GM12878 (cell line): Measurements from ENCODE around the gene COMMD10. TPM values are rescaled to one million over a fixed set of nuclear protein-coding genes. Genes with fewer than 3 reads are reported as not detected.

Experiments used
- ATAC-seq: fragments of 200-7000 bp; cut with Tn5 transposase; 3 replicates; pipeline ENCODE4 v1.9.1; 2020; ENCODE audit warnings: mild to moderate bottlenecking, moderate library complexity
- BruUV-seq: library from RNA; stranded (reverse); fragments of 400-500 nt; replicated peaks from 2 replicates; lab custom pipeline; 2021; lab: Mats Ljungman, UMichigan
- CTCF ChIA-PET: fragments of 300-600 bp; sonication (Branson Sonifier 250); formaldehyde crosslinking; extraction: SDS; loops from one replicate; lab custom pipeline; 2021; ENCODE audit warnings: inconsistent platforms; lab: Yijun Ruan, JAX
- POLR2A ChIA-PET: fragments of 350-600 bp; formaldehyde crosslinking; extraction: SDS; loops from one replicate; lab custom pipeline; 2021; ENCODE audit warnings: inconsistent platforms; lab: Charles Lee
- RAD21 ChIA-PET: fragments of 300-600 bp; sonication (Branson Sonifier 250); formaldehyde crosslinking; loops from one replicate; lab custom pipeline; 2023; ENCODE audit warnings: antibody characterized with exemption; ENCODE audit not compliant: unreplicated experiment; lab: Charles Lee
- SMC1A ChIA-PET: fragments of 300-600 bp; sonication (Branson Sonifier 250); formaldehyde crosslinking; loops from one replicate; lab custom pipeline; 2023; ENCODE audit not compliant: unreplicated experiment, uncharacterized antibody; lab: Charles Lee
- DNase-seq: peaks from one replicate; pipeline ENCODE4 v3.0.0-alpha.2; 2011; ENCODE audit warnings: low read depth, low spot score
- FAIRE-seq: peaks from 3 replicates; lab custom pipeline; 2011; peaks lifted over from hg19 to GRCh38; lab: Jason Lieb, UNC
- H2AFZ ChIP-seq: 2 replicates; pipeline ENCODE4 v1.6.0; 2011; ENCODE audit warnings: low read depth, low read length, control low read depth; ENCODE audit not compliant: control insufficient read depth
- H3K27ac ChIP-seq: 2 replicates; pipeline ENCODE4 v1.5.1; 2011; ENCODE audit warnings: control low read depth; ENCODE audit not compliant: control insufficient read depth, insufficient read depth
- H3K27me3 ChIP-seq, 2 experiments: replicated peaks in 1 of 2; 2 replicates each; pipeline versions ENCODE4 v1.6.0 to v1.6.1; 2011; ENCODE audit warnings: low read length in 1 of 2; ENCODE audit not compliant: control insufficient read depth in 2 of 2, insufficient read depth in 2 of 2
- H3K36me3 ChIP-seq, 2 experiments: 2 replicates each; pipeline ENCODE4 v1.5.1; 2011; ENCODE audit warnings: low read length in 1 of 2; ENCODE audit not compliant: control insufficient read depth in 2 of 2, insufficient read depth in 2 of 2
- H3K4me1 ChIP-seq: 2 replicates; pipeline ENCODE4 v1.6.1; 2011; ENCODE audit warnings: mild to moderate bottlenecking, low read length, moderate library complexity, mixed read lengths; ENCODE audit not compliant: control insufficient read depth, insufficient read depth
- H3K4me2 ChIP-seq: 2 replicates; pipeline ENCODE4 v1.6.0; 2011; ENCODE audit warnings: control low read depth; ENCODE audit not compliant: control insufficient read depth, insufficient read depth
- H3K4me3 ChIP-seq: fragments of 200-600 bp; sonication (generic); 2 replicates; pipeline ENCODE4 v1.5.1; 2016
- H3K79me2 ChIP-seq: 2 replicates; pipeline ENCODE4 v1.6.0; 2011; ENCODE audit warnings: low read length; ENCODE audit not compliant: control insufficient read depth, insufficient read depth
- H3K9ac ChIP-seq: 2 replicates; pipeline ENCODE4 v1.8.0; 2011; ENCODE audit warnings: low read length, control low read depth, mixed read lengths; ENCODE audit not compliant: control insufficient read depth, insufficient read depth
- H3K9me3 ChIP-seq: replicated peaks from 3 replicates; pipeline ENCODE4 v1.5.1; 2011; ENCODE audit warnings: mild to moderate bottlenecking, low read length; ENCODE audit not compliant: control insufficient read depth, insufficient read depth
- H4K20me1 ChIP-seq: 2 replicates; pipeline ENCODE4 v1.6.0; 2011; ENCODE audit not compliant: control insufficient read depth, insufficient read depth
- CEBPZ ChIP-seq: fragments of 150-350 bp; IDR thresholded peaks from 2 replicates; pipeline ENCODE4 v1.6.1; 2016; ENCODE audit warnings: low read depth, low read length
- CHD4 ChIP-seq: fragments of 200-600 bp; sonication (generic); IDR thresholded peaks from 2 replicates; pipeline ENCODE4 v1.6.1; 2016; ENCODE audit warnings: mild to moderate bottlenecking
- CREM ChIP-seq: IDR thresholded peaks from 2 replicates; pipeline ENCODE4 v1.6.1; 2014; ENCODE audit warnings: antibody characterized with exemption, low read depth
- IRF4 ChIP-seq: IDR thresholded peaks from 2 replicates; pipeline ENCODE4 v1.6.1; 2011; ENCODE audit warnings: low read depth, low read length
- MTA2 ChIP-seq: fragments of 450-650 bp; IDR thresholded peaks from 2 replicates; pipeline ENCODE4 v1.6.1; 2016; ENCODE audit warnings: low read depth, mild to moderate bottlenecking, moderate library complexity
- MTA3 ChIP-seq: IDR thresholded peaks from 2 replicates; pipeline ENCODE4 v1.6.1; 2012; ENCODE audit warnings: low read length, inconsistent platforms, borderline replicate concordance
- NFXL1 ChIP-seq: fragments of 450-650 bp; IDR thresholded peaks from 2 replicates; pipeline ENCODE4 v1.6.1; 2017; ENCODE audit warnings: antibody characterized with exemption, mild to moderate bottlenecking, borderline replicate concordance
- RAD51 ChIP-seq: fragments of 450-650 bp; IDR thresholded peaks from 2 replicates; pipeline ENCODE4 v1.6.1; 2016; ENCODE audit warnings: moderate library complexity, mild to moderate bottlenecking, inconsistent platforms
- RBBP5 ChIP-seq: fragments of 200-600 bp; sonication (generic); conservative IDR thresholded peaks from 2 replicates; pipeline ENCODE4 v1.6.1; 2016
- SREBF1 ChIP-seq: IDR thresholded peaks from 2 replicates; pipeline ENCODE4 v1.6.1; 2012; ENCODE audit warnings: mild to moderate bottlenecking, low read length
- SUPT20H ChIP-seq: IDR thresholded peaks from 2 replicates; pipeline ENCODE4 v1.6.1; 2011; ENCODE audit warnings: low read depth, mild to moderate bottlenecking, low read length, moderate library complexity, borderline replicate concordance; ENCODE audit not compliant: control insufficient read depth
- ZSCAN29 ChIP-seq: fragments of 450-650 bp; IDR thresholded peaks from 2 replicates; pipeline ENCODE4 v1.6.1; 2017; ENCODE audit warnings: mild to moderate bottlenecking, moderate library complexity
- WGBS: methylation state at CpG from one replicate; pipeline ENCODE4 v1.1.6; 2016; ENCODE audit warnings: low lambda C conversion rate; ENCODE audit not compliant: insufficient replicate concordance, insufficient coverage; ENCODE audit errors: missing lambda C conversion rate; 5-methylcytosine and 5-hydroxymethylcytosine counted together
- in situ Hi-C: fragments of 300-500 bp; cut with MboI; formaldehyde crosslinking; loops from 9 replicates; pipeline ENCODE4 v1.14.3; 2018; ENCODE audit warnings: mixed read lengths
- intact Hi-C: fragments of 100-400 bp; cut with micrococcal nuclease; formaldehyde crosslinking; loops from one replicate; pipeline ENCODE4 v1.14.2; 2022; ENCODE audit not compliant: unreplicated experiment
- polyA plus RNA-seq, 11 experiments: library from polyadenylated mRNA; depleted of rRNA in 4 of 11; unstranded in 6 of 11; stranded (reverse) in 5 of 11; fragments of >200 nt; fragmentation: Nextera tagmentation in 4 of 11; fragmentation: Illumina TruSeq in 1 of 11; extraction: Ambion mirVana in 4 of 11; extraction: Trizol in 1 of 11; gene quantifications; 1 replicate in 1 of 11; 2 replicates in 10 of 11; pipeline versions ENCODE4 v1.2.1 to v1.2.3, GENCODE V29; 2011 to 2016; ENCODE audit warnings: inconsistent platforms in 2 of 11, missing spikeins in 2 of 11, low read depth in 1 of 11
- total RNA-seq, 4 experiments: library from RNA; depleted of rRNA in 3 of 4; stranded (reverse); fragments of >200 nt in 3 of 4; fragmentation: Illumina TruSeq in 1 of 4; extraction: Trizol in 1 of 4; gene quantifications; 2 replicates each; pipeline versions ENCODE4 v1.2.1 to v1.2.3, GENCODE V29; 2013 to 2021
- TF ChIP-seq, protein P1 (sequence below): fragments of 450-650 bp; formaldehyde crosslinking; IDR thresholded peaks from 2 replicates; pipeline ENCODE4 v1.4.0; 2020; ENCODE audit warnings: mild to moderate bottlenecking, moderate library complexity

COMMD10 gene
- total and polyA plus RNA-seq, 10 of the 15 experiments (the other 5 are each of a cell fraction or from before 2014, with no cell fraction given) = 19.6 to 98.7 (median 28.0) TPM

- no peak for FAIRE-seq
Measured at GRCh38 chr5:116154931-116155330, 70.1 kb downstream of the COMMD10 start.

GRCh38 chr5:116157902-116158301, 73.1 kb downstream of the COMMD10 start:
- Histone ChIP-seq H3K4me3 (no peak overlapping the region), H3K4me2 (no peak overlapping the region), H2AFZ (no peak overlapping the region), H3K36me3 (no peaks in the 10 kb centered on the region), H3K9ac (no peak overlapping the region), H3K27ac (no peak overlapping the region), H3K27me3 (no peaks in the 10 kb centered on the region), H4K20me1 (no peaks in the 10 kb centered on the region), H3K79me2 (no peaks in the 10 kb centered on the region), H3K9me3 (no peaks in the 10 kb centered on the region), H3K4me1 (no peaks in the 10 kb centered on the region)
- ChIA-PET SMC1A (interaction anchor here (0.6 kb wide), 1 partner anchor 468 kb away, joined by 3 read pairs; no protein-coding TSS in a partner anchor), RAD21 (no interaction called here), CTCF (interaction anchor here (1.0 kb wide), 1 partner anchor 27 kb away, joined by 3 read pairs; no protein-coding TSS in a partner anchor), POLR2A (no interaction called here)
- in situ Hi-C loops = no loop called here
- intact Hi-C loops = no loop called here
- BruUV-seq = no TSS peak
- FAIRE-seq = no peak
- no peak for DNase-seq
- ATAC-seq = no peak
- 25% methylated on average over 3 of the region's 8 CpGs for WGBS
- no peak for TF ChIP-seq RBBP5
- no peak for TF ChIP-seq ZSCAN29
- TF ChIP-seq NFXL1 = no peak
- TF ChIP-seq MTA3 = no peak
- TF ChIP-seq IRF4 = no peak
- TF ChIP-seq, protein P1, sequence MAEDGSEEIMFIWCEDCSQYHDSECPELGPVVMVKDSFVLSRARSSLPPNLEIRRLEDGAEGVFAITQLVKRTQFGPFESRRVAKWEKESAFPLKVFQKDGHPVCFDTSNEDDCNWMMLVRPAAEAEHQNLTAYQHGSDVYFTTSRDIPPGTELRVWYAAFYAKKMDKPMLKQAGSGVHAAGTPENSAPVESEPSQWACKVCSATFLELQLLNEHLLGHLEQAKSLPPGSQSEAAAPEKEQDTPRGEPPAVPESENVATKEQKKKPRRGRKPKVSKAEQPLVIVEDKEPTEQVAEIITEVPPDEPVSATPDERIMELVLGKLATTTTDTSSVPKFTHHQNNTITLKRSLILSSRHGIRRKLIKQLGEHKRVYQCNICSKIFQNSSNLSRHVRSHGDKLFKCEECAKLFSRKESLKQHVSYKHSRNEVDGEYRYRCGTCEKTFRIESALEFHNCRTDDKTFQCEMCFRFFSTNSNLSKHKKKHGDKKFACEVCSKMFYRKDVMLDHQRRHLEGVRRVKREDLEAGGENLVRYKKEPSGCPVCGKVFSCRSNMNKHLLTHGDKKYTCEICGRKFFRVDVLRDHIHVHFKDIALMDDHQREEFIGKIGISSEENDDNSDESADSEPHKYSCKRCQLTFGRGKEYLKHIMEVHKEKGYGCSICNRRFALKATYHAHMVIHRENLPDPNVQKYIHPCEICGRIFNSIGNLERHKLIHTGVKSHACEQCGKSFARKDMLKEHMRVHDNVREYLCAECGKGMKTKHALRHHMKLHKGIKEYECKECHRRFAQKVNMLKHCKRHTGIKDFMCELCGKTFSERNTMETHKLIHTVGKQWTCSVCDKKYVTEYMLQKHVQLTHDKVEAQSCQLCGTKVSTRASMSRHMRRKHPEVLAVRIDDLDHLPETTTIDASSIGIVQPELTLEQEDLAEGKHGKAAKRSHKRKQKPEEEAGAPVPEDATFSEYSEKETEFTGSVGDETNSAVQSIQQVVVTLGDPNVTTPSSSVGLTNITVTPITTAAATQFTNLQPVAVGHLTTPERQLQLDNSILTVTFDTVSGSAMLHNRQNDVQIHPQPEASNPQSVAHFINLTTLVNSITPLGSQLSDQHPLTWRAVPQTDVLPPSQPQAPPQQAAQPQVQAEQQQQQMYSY = no peak
- TF ChIP-seq SREBF1 = no peak
- no peak for TF ChIP-seq RAD51
- TF ChIP-seq CEBPZ = no peak

More at GRCh38 chr5:116154931-116155330, 70.1 kb downstream of the COMMD10 start:
- no peaks in the 10 kb centered on the region for H3K27me3 ChIP-seq
- intact Hi-C loops = no loop called here
- H3K4me3 ChIP-seq = no peak overlapping the region
- in situ Hi-C loops = no loop called here
- H3K4me1 ChIP-seq = no peaks in the 10 kb centered on the region
- BruUV-seq = no TSS peak
- no peaks in the 10 kb centered on the region for H3K36me3 ChIP-seq
- RAD21 ChIA-PET = no interaction called here
- no peak overlapping the region for H3K27ac ChIP-seq
- SMC1A ChIA-PET = no interaction called here
- POLR2A ChIA-PET = no interaction called here
- H3K9me3 ChIP-seq = no peaks in the 10 kb centered on the region
- no peaks in the 10 kb centered on the region for H3K79me2 ChIP-seq
- CTCF ChIA-PET = interaction anchor here (1.0 to 1.5 kb wide), 4 partner anchors 10 to 92 kb away, joined by 3 to 4 read pairs (median 3); no protein-coding TSS in a partner anchor
- no peaks in the 10 kb centered on the region for H4K20me1 ChIP-seq
- TF ChIP-seq MTA3 = no peak
- no peak for TF ChIP-seq SUPT20H
- no peak for TF ChIP-seq CREM
- no peak for TF ChIP-seq MTA2
- TF ChIP-seq CHD4 = no peak
- no peak for TF ChIP-seq RBBP5
- H3K9ac ChIP-seq = no peak overlapping the region
- H2AFZ ChIP-seq = no peak overlapping the region
- DNase-seq (no peak), ATAC-seq (no peak)
- no peak overlapping the region for H3K4me2 ChIP-seq
